ENCODE results near the gene TMEM91. TPM values are rescaled to one million over a fixed set of nuclear protein-coding genes. Genes with fewer than 3 reads are reported as not detected.

TMEM91 gene
- total RNA-seq, 1 donor from 2014 or later: 4.5 TPM

DNA sequence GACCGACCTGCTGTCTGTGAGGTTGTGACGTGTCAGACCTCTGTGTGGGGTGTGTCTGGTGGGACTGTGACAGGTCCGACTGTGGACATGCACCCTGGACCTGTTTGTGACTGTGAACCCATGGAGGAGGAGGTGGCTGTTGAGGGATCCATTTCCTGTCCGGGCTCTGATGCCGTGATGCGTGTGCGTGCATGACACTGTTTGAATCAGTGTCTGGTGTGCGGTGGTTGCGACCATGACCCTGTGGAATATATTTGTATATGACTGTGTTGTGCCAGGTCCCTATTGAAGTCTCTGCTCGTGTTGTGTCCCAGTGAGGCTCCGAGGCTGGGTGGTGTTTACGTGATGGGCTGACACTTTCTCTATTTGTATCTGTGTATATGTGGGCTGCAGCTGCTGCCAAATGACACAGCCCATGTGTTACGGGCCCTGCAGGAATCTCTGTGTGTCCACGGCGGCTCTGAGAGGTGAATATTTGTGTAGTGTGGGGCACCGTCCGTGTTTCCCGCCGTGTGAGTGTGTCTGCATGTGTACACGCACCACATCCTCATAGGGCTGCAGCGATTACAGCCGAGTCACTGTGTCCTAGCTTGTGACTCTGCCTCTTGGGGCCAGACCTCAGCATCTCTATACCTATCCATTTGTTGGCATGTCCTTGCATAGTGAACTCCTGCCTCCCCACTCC, 48.0 kb upstream of the TMEM91 start:
- no peak overlapping the region for H3K27ac Mint-ChIP-seq
- no peak overlapping the region for H3K4me3 ChIP-seq
- no peak for DNase-seq (ENCODE audit: low spot score)
- TF ChIP-seq EZH2phosphoT487 (IDR thresholded peaks at IDR 0.05) (no peak), EZH2 (IDR thresholded peaks at IDR 0.05) (no peak), CTCF (IDR thresholded peaks at IDR 0.05) (no peak)
- no peak overlapping the region for H3K9ac ChIP-seq
- no peak overlapping the region for H3K4me2 ChIP-seq
- H3F3A ChIP-seq (ENCODE audit: low read depth): peaks cover 16% of the 10 kb centered on the region
- peaks cover 36% of the 10 kb centered on the region for H3K4me1 Mint-ChIP-seq
- H3K36me3 Mint-ChIP-seq: no peaks in the 10 kb centered on the region
- no peak overlapping the region for H2AFZ ChIP-seq (replicated peaks)
- peaks cover 18% of the 10 kb centered on the region for H3K4me1 ChIP-seq
- peaks cover 15% of the 10 kb centered on the region for H4K20me1 ChIP-seq (ENCODE audit: low read depth)
- H3K4me3 Mint-ChIP-seq: peak overlapping the region; percentile 4
- no peak overlapping the region for H3K27ac ChIP-seq
- H3K9me3 Mint-ChIP-seq: no peaks in the 10 kb centered on the region
- H3K9me3 ChIP-seq (ENCODE audit: low read depth): no peaks in the 10 kb centered on the region
- no peaks in the 10 kb centered on the region for H3K79me2 ChIP-seq (ENCODE audit: low read depth)
- peaks cover 12% of the 10 kb centered on the region for H3K27me3 ChIP-seq
- H3K36me3 ChIP-seq: no peaks in the 10 kb centered on the region
- H3K27me3 Mint-ChIP-seq (ENCODE audit: insufficient read depth, low read depth): peaks cover 14% of the 10 kb centered on the region

GRCh38 chr19:41328842-41329225, 47.5 kb upstream of the TMEM91 start:
- no peak for DNase-seq (ENCODE audit: low spot score)
- H3F3A ChIP-seq (ENCODE audit: low read depth): peaks cover 15% of the 10 kb centered on the region
- no peak overlapping the region for H2AFZ ChIP-seq (replicated peaks)
- H3K4me3 Mint-ChIP-seq: no peak overlapping the region
- no peak overlapping the region for H3K4me2 ChIP-seq
- no peaks in the 10 kb centered on the region for H3K79me2 ChIP-seq (ENCODE audit: low read depth)
- H3K27me3 ChIP-seq: peaks cover 12% of the 10 kb centered on the region
- no peaks in the 10 kb centered on the region for H3K36me3 Mint-ChIP-seq
- no peak overlapping the region for H3K27ac ChIP-seq
- no peak overlapping the region for H3K9ac ChIP-seq
- no peaks in the 10 kb centered on the region for H3K36me3 ChIP-seq
- peaks cover 14% of the 10 kb centered on the region for H3K27me3 Mint-ChIP-seq (ENCODE audit: insufficient read depth, low read depth)
- no peaks in the 10 kb centered on the region for H3K9me3 Mint-ChIP-seq
- peaks cover 18% of the 10 kb centered on the region for H3K4me1 ChIP-seq
- peaks cover 36% of the 10 kb centered on the region for H3K4me1 Mint-ChIP-seq
- H3K9me3 ChIP-seq (ENCODE audit: low read depth): no peaks in the 10 kb centered on the region
- no peak for TF ChIP-seq EZH2 (IDR thresholded peaks at IDR 0.05)
- no peak for TF ChIP-seq CTCF (IDR thresholded peaks at IDR 0.05)
- TF ChIP-seq EZH2phosphoT487 (IDR thresholded peaks at IDR 0.05): no peak
- H3K4me3 ChIP-seq: no peak overlapping the region
- no peak overlapping the region for H3K27ac Mint-ChIP-seq
- H4K20me1 ChIP-seq (ENCODE audit: low read depth): peaks cover 14% of the 10 kb centered on the region

DNA sequence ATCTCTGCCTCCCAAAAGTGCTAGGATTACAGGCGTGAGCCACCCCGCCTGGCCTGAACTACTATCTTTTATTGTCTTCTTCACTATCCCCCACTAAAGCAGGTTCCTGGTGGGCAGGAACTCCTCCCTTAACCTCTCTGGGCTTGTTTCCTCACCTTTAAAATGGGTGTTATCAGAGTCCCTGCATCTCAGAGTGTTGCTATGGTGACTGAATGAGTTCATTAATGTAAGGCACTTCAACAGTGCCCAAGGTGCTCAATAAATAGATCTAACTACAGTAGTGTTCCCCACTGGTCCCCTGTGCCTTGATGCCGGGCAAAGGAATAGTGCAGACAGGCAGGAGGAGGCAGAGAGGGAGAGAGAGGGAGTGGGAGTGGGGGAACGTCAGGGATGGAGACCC, 45.9 kb upstream of the TMEM91 start:
- H3K4me1 ChIP-seq: peaks cover 5% of the 10 kb centered on the region
- no peak for DNase-seq (ENCODE audit: low spot score)
- no peaks in the 10 kb centered on the region for H3K36me3 Mint-ChIP-seq
- TF ChIP-seq EZH2phosphoT487 (IDR thresholded peaks at IDR 0.05): no peak
- TF ChIP-seq CTCF (IDR thresholded peaks at IDR 0.05): no peak
- TF ChIP-seq EZH2 (IDR thresholded peaks at IDR 0.05): no peak
- no peak overlapping the region for H3K4me3 ChIP-seq
- no peaks in the 10 kb centered on the region for H3K9me3 Mint-ChIP-seq
- H3K4me3 Mint-ChIP-seq: no peak overlapping the region
- H3K9ac ChIP-seq: no peak overlapping the region
- no peaks in the 10 kb centered on the region for H3F3A ChIP-seq (ENCODE audit: low read depth)
- H2AFZ ChIP-seq (replicated peaks): no peak overlapping the region
- H3K4me2 ChIP-seq: no peak overlapping the region
- no peak overlapping the region for H3K27ac ChIP-seq
- no peak overlapping the region for H3K27ac Mint-ChIP-seq
- H3K79me2 ChIP-seq (ENCODE audit: low read depth): no peaks in the 10 kb centered on the region
- no peaks in the 10 kb centered on the region for H3K9me3 ChIP-seq (ENCODE audit: low read depth)
- peaks cover 11% of the 10 kb centered on the region for H3K27me3 ChIP-seq
- H3K27me3 Mint-ChIP-seq (ENCODE audit: insufficient read depth, low read depth): peaks cover 12% of the 10 kb centered on the region
- no peaks in the 10 kb centered on the region for H3K36me3 ChIP-seq
- H4K20me1 ChIP-seq (ENCODE audit: low read depth): no peaks in the 10 kb centered on the region
- H3K4me1 Mint-ChIP-seq: peaks cover 21% of the 10 kb centered on the region

Measured in neural progenitor cell (in vitro differentiated cells).